Coronary artery (tissue), 2 donors: ENCODE data around the gene CTF1.
A peak's percentile ranks its signal among the peaks of the same experiment; 100 is the strongest.

ENCODE experiments used
- DNase-seq: peaks from one replicate; pipeline ENCODE4 v3.0.0-alpha.2; 2017; ENCODE audit warnings: low spot score
- H3K27ac ChIP-seq, 2 donors: fragments of 200-600 bp; sonication (generic); one replicate each; pipeline ENCODE4 v1.5.1; 2016 to 2019
- H3K4me3 ChIP-seq: fragments of 200-600 bp; sonication (generic); 2 replicates; pipeline ENCODE4 v1.5.1; 2016; ENCODE audit warnings: mild to moderate bottlenecking, moderate library complexity
- TF ChIP-seq, protein P1 (sequence below): fragments of 200-600 bp; sonication (generic); IDR thresholded peaks from one replicate; pipeline ENCODE4 v1.5.1; 2019; ENCODE audit warnings: antibody characterized with exemption

Gene CTF1

GRCh38 chr16:30947541-30947858, 51.1 kb downstream of the CTF1 start:
- TF ChIP-seq, protein P1, sequence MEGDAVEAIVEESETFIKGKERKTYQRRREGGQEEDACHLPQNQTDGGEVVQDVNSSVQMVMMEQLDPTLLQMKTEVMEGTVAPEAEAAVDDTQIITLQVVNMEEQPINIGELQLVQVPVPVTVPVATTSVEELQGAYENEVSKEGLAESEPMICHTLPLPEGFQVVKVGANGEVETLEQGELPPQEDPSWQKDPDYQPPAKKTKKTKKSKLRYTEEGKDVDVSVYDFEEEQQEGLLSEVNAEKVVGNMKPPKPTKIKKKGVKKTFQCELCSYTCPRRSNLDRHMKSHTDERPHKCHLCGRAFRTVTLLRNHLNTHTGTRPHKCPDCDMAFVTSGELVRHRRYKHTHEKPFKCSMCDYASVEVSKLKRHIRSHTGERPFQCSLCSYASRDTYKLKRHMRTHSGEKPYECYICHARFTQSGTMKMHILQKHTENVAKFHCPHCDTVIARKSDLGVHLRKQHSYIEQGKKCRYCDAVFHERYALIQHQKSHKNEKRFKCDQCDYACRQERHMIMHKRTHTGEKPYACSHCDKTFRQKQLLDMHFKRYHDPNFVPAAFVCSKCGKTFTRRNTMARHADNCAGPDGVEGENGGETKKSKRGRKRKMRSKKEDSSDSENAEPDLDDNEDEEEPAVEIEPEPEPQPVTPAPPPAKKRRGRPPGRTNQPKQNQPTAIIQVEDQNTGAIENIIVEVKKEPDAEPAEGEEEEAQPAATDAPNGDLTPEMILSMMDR, result no peak
- H3K27ac ChIP-seq, result peak overlapping the region; percentile 90 to 94
- peak overlapping the region; percentile 91 for H3K4me3 ChIP-seq
- no peak for DNase-seq

DNA sequence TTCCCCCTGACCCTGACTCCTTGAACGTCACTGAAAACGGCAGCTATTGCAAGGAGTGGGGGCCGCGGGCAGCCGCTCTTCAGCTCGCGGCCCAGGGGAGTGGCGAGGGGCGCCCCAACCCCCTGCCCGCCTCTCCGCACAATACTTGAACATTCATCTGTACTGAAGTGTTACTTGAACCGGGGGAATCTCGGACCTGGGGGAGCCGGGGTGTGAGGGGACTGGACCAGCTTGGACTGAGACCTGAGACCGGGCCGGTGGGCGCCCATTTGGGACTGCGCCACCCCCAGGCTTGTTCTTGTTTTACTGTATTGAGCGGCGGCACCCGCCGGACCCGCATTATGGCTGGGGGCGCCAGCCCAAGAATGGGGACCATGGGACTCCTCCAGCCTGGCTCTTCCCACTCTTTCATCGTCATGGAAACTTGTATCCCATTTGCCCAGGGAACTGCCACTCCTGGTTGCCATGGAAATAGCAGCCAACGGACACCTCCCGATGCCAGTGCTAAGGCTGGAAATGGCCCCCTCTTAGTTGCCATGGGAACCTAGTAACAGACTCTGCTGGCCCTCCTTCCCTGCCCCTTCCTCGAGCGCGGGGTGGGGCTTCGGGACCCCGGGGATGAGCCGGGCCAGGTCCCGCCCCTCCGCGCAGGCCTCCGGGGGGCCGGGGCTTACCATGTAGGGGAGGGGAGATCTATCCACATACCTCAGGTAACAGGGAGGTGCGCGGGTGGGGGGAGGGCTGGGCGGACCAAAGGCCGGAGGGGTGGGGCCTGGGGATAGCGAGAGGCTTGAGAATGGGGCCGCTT, 51.6 kb downstream of the CTF1 start:
- peak overlapping the region; percentile 90 to 94 for H3K27ac ChIP-seq
- peak overlapping the region; percentile 91 for H3K4me3 ChIP-seq
- DNase-seq, result peak; percentile 96
- TF ChIP-seq, protein P1, result no peak

- Histone ChIP-seq H3K27ac (peak within 1 kb of the TSS; percentile 90 to 94), H3K4me3 (peak within 1 kb of the TSS; percentile 91)
- peak; percentile 89 for DNase-seq
- TF ChIP-seq, protein P1, result no peak
These were observed 52.5 kb downstream of the CTF1 start, which contains the start of gene ORAI3 for GRCh38 chr16:30948667-30949649. Gene ORAI3 (plus strand): TSS chr16:30949068. CDS start chr16:30949290, 222 bp downstream.

GRCh38 chr16:30949650-30950515, 53.5 kb downstream of the CTF1 start:
- H3K27ac ChIP-seq, result peak overlapping the region; percentile 90 to 94
- TF ChIP-seq, protein P1, result no peak
- DNase-seq, result peak; percentile 93
- peak overlapping the region; percentile 91 for H3K4me3 ChIP-seq

GRCh38 chr16:30950516-30951065, 54.2 kb downstream of the CTF1 start:
- Histone ChIP-seq H3K4me3 (peak overlapping the region; percentile 91), H3K27ac (peak overlapping the region; percentile 90 to 94)
- no peak for DNase-seq
- TF ChIP-seq, protein P1, result no peak

DNA sequence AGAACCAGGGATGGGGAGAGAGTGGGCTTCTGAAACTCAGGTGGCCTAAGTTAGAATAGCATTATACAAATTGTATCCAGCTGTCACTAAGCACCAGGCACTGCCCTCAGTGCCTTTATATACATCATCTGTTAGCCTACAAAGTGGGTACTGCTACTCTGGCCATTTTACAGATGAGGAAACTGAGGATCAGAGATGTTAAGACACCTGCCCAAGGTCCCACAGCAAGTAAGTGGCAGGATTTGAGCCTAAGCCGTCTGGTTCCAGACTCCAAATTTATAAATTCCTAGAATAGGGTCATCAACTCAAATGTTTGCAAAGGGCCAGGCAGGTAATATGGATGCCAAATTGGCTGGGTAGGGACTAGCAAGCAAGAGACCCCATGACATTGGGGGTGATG, 54.8 kb downstream of the CTF1 start:
- no peak overlapping the region for H3K4me3 ChIP-seq
- TF ChIP-seq, protein P1, result no peak
- no peak for DNase-seq
- H3K27ac ChIP-seq, result peak overlapping the region; percentile 90 to 94
